ENCODE results near the gene ARHGAP5.

DNA sequence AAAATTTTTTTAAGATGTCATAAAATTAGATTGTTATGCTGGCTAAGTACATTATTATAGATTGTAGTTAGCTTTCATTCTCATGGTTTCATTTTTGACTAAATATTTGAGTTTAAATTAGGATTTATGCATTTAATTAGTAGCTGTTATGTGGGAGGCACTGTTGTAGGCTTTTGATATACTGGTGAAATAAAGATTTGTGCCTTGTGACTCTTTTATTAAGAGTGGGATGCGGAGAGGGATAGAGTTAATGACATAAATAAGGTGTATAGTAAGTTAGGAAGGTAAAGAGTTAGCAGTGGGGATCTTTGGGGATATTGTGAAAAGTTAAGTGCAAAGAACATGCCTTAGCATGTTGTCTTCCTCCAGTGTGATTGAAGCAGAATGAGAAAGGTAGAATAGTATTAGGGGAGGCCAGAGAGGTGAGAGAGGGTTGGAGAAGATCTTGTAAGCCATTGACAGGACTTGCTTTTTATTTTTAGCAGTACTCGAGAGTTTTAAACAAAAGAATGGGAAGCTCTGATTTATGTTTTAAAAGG is 8.8 kb downstream of the ARHGAP5 start:
- TF ChIP-seq, protein P1, sequence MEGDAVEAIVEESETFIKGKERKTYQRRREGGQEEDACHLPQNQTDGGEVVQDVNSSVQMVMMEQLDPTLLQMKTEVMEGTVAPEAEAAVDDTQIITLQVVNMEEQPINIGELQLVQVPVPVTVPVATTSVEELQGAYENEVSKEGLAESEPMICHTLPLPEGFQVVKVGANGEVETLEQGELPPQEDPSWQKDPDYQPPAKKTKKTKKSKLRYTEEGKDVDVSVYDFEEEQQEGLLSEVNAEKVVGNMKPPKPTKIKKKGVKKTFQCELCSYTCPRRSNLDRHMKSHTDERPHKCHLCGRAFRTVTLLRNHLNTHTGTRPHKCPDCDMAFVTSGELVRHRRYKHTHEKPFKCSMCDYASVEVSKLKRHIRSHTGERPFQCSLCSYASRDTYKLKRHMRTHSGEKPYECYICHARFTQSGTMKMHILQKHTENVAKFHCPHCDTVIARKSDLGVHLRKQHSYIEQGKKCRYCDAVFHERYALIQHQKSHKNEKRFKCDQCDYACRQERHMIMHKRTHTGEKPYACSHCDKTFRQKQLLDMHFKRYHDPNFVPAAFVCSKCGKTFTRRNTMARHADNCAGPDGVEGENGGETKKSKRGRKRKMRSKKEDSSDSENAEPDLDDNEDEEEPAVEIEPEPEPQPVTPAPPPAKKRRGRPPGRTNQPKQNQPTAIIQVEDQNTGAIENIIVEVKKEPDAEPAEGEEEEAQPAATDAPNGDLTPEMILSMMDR (IDR thresholded peaks at IDR 0.05; ENCODE audit: low read depth, low read length, poor library complexity, severe bottlenecking) = no peak
- TF ChIP-seq EZH2phosphoT487 (IDR thresholded peaks at IDR 0.05; ENCODE audit: borderline replicate concordance, low read length) = no peak

Data from DOHH2 (cell line).